Upper lobe of right lung (tissue), 1 donor: ENCODE measurements around the gene LAPTM4A. TPM values are rescaled to one million over a fixed set of nuclear protein-coding genes. Genes with fewer than 3 reads are reported as not detected.
A peak's percentile ranks its signal among the peaks of the same experiment; 100 is the strongest.

ENCODE experiments used
- ATAC-seq: fragments of 200-7000 bp; cut with Tn5 transposase; one replicate; pipeline ENCODE4 v1.9.1; 2020; ENCODE audit warnings: mild to moderate bottlenecking, moderate library complexity
- DNase-seq: peaks from one replicate; pipeline ENCODE4 v3.0.0-alpha.2; 2020
- H3K27ac ChIP-seq: fragments of 200-600 bp; one replicate; pipeline ENCODE4 v1.8.0; 2022
- H3K27me3 ChIP-seq: fragments of 200-600 bp; one replicate; pipeline ENCODE4 v1.8.0; 2022; ENCODE audit warnings: mild to moderate bottlenecking
- H3K36me3 ChIP-seq: fragments of 200-600 bp; one replicate; pipeline ENCODE4 v1.8.0; 2022
- H3K4me1 ChIP-seq: fragments of 200-600 bp; one replicate; pipeline ENCODE4 v1.8.0; 2022
- H3K4me3 ChIP-seq: fragments of 200-600 bp; one replicate; pipeline ENCODE4 v1.8.0; 2022; ENCODE audit warnings: mild to moderate bottlenecking
- H3K9me3 ChIP-seq: fragments of 200-600 bp; one replicate; pipeline ENCODE4 v1.8.0; 2022
- intact Hi-C: fragments of 100-400 bp; cut with DNase I; formaldehyde crosslinking; loops from one replicate; pipeline ENCODE4 v1.11.0; 2022
- total RNA-seq: library from RNA; stranded (reverse); fragmentation: NEBNext Ultra II Directional; extraction: Animal tissue kit (Norgen Biotek cat#: 25700); gene quantifications from one replicate; pipeline ENCODE4 v1.2.1, GENCODE V29; 2021
- TF ChIP-seq, protein P1 (sequence below): fragments of 200-600 bp; IDR thresholded peaks from one replicate; pipeline ENCODE4 v1.8.0; 2022; ENCODE audit warnings: antibody characterized with exemption
- donor health status: DM: no; HTN: yes; CAD: no; lungs with severe emphysema.

Gene LAPTM4A
- total RNA-seq, 1 donor from 2014 or later: 245 TPM

- H3K4me3 ChIP-seq: peak overlapping the region; percentile 83
- DNase-seq (no peak), ATAC-seq (no peak)
- peak overlapping the region; percentile 59 for H3K27ac ChIP-seq
- TF ChIP-seq, protein P1, sequence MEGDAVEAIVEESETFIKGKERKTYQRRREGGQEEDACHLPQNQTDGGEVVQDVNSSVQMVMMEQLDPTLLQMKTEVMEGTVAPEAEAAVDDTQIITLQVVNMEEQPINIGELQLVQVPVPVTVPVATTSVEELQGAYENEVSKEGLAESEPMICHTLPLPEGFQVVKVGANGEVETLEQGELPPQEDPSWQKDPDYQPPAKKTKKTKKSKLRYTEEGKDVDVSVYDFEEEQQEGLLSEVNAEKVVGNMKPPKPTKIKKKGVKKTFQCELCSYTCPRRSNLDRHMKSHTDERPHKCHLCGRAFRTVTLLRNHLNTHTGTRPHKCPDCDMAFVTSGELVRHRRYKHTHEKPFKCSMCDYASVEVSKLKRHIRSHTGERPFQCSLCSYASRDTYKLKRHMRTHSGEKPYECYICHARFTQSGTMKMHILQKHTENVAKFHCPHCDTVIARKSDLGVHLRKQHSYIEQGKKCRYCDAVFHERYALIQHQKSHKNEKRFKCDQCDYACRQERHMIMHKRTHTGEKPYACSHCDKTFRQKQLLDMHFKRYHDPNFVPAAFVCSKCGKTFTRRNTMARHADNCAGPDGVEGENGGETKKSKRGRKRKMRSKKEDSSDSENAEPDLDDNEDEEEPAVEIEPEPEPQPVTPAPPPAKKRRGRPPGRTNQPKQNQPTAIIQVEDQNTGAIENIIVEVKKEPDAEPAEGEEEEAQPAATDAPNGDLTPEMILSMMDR: no peak
- H3K27me3 ChIP-seq: no peaks in the 10 kb centered on the region
- H3K9me3 ChIP-seq: no peaks in the 10 kb centered on the region
- H3K4me1 ChIP-seq: no peaks in the 10 kb centered on the region
- intact Hi-C loops: no loop called here
- H3K36me3 ChIP-seq: no peaks in the 10 kb centered on the region
These were observed 62.1 kb downstream of the LAPTM4A start for GRCh38 chr2:19989342-19989666.

- Histone ChIP-seq H3K27ac (no peak overlapping the region), H3K36me3 (no peaks in the 10 kb centered on the region), H3K27me3 (no peaks in the 10 kb centered on the region), H3K9me3 (no peaks in the 10 kb centered on the region), H3K4me1 (no peaks in the 10 kb centered on the region), H3K4me3 (peak overlapping the region; percentile 83)
- intact Hi-C loops: no loop called here
- no peak for DNase-seq
- TF ChIP-seq, protein P1: no peak
- ATAC-seq: no peak
These were observed 62.8 kb downstream of the LAPTM4A start for GRCh38 chr2:19988600-19988999.

DNA sequence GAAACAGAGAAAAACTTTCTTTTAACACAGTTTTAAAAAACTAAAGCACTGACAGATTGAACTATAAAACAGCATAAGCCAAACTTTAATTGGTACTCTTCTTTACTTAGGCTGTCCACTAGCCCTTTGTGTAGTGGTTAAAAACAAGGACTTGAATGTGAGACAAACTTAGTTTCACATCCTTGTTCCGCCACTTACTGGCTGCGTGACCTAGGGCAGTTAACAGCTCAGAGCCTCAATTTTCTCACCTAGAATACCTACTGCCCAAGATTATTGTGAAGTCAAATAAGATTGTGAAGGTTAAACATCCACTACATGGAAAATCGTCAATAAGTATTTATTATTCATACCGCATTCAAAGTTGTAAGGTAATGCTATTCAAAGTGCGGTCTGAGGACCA is 63.5 kb downstream of the LAPTM4A start:
- no peaks in the 10 kb centered on the region for H3K4me1 ChIP-seq
- ATAC-seq (no peak), DNase-seq (no peak)
- H3K27me3 ChIP-seq: no peaks in the 10 kb centered on the region
- no peak overlapping the region for H3K27ac ChIP-seq
- no peaks in the 10 kb centered on the region for H3K9me3 ChIP-seq
- H3K4me3 ChIP-seq: no peak overlapping the region
- H3K36me3 ChIP-seq: no peaks in the 10 kb centered on the region
- TF ChIP-seq, protein P1: no peak
- intact Hi-C loops: no loop called here

Other genes with a start within 250 kb of the LAPTM4A start
- gene TTC32, start 149.6 kb downstream of the LAPTM4A start, total RNA-seq: 12.4 TPM
- 7.3 TPM for gene WDR35, start 61.5 kb downstream of the LAPTM4A start, total RNA-seq
- gene MATN3, start 39.0 kb downstream of the LAPTM4A start, total RNA-seq: 11.7 TPM
- gene SDC1, start 173.5 kb upstream of the LAPTM4A start, total RNA-seq: 148 TPM